ENCODE data around the gene FAM234A.
A peak's percentile ranks its signal among the peaks of the same experiment; 100 is the strongest.

The FAM234A gene

DNA sequence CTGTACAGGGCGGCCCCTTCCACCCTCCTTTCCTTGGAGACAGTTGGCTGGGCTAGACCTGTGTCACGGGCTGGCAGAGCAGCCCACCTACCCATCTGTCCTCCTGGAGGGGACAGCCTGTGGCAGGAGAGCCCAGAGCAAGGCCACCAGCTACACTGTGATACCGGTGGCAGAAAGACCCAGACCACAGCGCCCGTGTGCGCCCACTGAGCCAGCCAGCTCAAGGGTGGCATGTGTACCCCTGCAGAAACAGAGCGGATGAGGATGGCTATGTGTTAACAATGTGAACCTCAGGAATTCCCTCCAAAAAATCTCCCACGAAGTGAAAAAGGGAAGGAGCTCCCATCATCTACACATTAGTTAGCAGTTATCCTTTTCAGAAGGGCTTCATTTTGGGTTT lies 47.3 kb upstream of the FAM234A start:
- Histone ChIP-seq H3K36me3 (ENCODE audit: insufficient read depth, low read length) (peaks cover 59% of the 10 kb centered on the region), H3K4me1 (ENCODE audit: insufficient read depth, low read length, severe bottlenecking) (no peaks in the 10 kb centered on the region), H3K27me3 (ENCODE audit: insufficient read depth, low read length) (no peaks in the 10 kb centered on the region), H3K79me2 (ENCODE audit: insufficient read depth, low read length) (no peaks in the 10 kb centered on the region), H4K20me1 (ENCODE audit: insufficient read depth, low read length) (no peaks in the 10 kb centered on the region), H3K9me3 (ENCODE audit: low read length) (no peaks in the 10 kb centered on the region), H3F3A (ENCODE audit: insufficient read depth, low read length) (no peaks in the 10 kb centered on the region), H3K4me3 (ENCODE audit: low read depth, low read length, poor library complexity, severe bottlenecking) (no peak overlapping the region), H3K4me2 (ENCODE audit: low read length) (no peak overlapping the region), H3K27ac (ENCODE audit: low read depth, low read length, poor library complexity, severe bottlenecking) (no peak overlapping the region), H2AFZ (ENCODE audit: low read length) (no peak overlapping the region), H3K9ac (ENCODE audit: low read length) (no peak overlapping the region), H3K9me2 (ENCODE audit: low read depth, low read length) (no peaks in the 10 kb centered on the region)
- TF ChIP-seq EZH2 (IDR thresholded peaks at IDR 0.05; ENCODE audit: borderline replicate concordance, low read length) = no peak
- TF ChIP-seq, protein P1, sequence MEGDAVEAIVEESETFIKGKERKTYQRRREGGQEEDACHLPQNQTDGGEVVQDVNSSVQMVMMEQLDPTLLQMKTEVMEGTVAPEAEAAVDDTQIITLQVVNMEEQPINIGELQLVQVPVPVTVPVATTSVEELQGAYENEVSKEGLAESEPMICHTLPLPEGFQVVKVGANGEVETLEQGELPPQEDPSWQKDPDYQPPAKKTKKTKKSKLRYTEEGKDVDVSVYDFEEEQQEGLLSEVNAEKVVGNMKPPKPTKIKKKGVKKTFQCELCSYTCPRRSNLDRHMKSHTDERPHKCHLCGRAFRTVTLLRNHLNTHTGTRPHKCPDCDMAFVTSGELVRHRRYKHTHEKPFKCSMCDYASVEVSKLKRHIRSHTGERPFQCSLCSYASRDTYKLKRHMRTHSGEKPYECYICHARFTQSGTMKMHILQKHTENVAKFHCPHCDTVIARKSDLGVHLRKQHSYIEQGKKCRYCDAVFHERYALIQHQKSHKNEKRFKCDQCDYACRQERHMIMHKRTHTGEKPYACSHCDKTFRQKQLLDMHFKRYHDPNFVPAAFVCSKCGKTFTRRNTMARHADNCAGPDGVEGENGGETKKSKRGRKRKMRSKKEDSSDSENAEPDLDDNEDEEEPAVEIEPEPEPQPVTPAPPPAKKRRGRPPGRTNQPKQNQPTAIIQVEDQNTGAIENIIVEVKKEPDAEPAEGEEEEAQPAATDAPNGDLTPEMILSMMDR (IDR thresholded peaks at IDR 0.05; ENCODE audit: low read length) = no peak

DNA sequence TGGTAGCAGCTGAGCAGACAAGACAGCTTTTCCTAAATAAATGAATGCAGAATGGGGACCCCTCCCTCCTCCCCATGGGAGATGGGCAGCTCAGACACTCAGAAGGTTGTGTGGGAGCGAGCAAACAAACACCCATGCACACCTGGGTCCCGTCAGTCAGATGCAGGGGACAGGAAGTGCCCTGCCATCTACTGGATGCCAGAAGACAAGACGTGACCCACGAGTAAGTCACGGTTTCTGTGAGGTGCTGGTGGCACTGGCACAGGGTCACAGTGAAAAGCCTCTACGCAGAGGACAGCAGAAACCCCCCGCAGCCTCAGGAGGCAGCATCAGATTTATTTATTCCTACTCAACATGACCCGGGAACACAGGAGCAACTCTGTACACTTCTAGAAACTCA lies 45.9 kb upstream of the FAM234A start:
- Histone ChIP-seq H3K27me3 (ENCODE audit: insufficient read depth, low read length) (no peaks in the 10 kb centered on the region), H3K4me2 (ENCODE audit: low read length) (no peak overlapping the region), H3K79me2 (ENCODE audit: insufficient read depth, low read length) (no peaks in the 10 kb centered on the region), H3K27ac (ENCODE audit: low read depth, low read length, poor library complexity, severe bottlenecking) (no peak overlapping the region), H3K36me3 (ENCODE audit: insufficient read depth, low read length) (peaks cover 73% of the 10 kb centered on the region), H3K4me3 (ENCODE audit: low read depth, low read length, poor library complexity, severe bottlenecking) (no peak overlapping the region), H2AFZ (ENCODE audit: low read length) (no peak overlapping the region), H4K20me1 (ENCODE audit: insufficient read depth, low read length) (no peaks in the 10 kb centered on the region), H3K9ac (ENCODE audit: low read length) (no peak overlapping the region), H3F3A (ENCODE audit: insufficient read depth, low read length) (no peaks in the 10 kb centered on the region), H3K9me3 (ENCODE audit: low read length) (no peaks in the 10 kb centered on the region), H3K9me2 (ENCODE audit: low read depth, low read length) (no peaks in the 10 kb centered on the region), H3K4me1 (ENCODE audit: insufficient read depth, low read length, severe bottlenecking) (no peaks in the 10 kb centered on the region)
- TF ChIP-seq, protein P1 (IDR thresholded peaks at IDR 0.05; ENCODE audit: low read length) = peak; percentile 57; the same call in 1 of the 2 replicates
- TF ChIP-seq EZH2 (IDR thresholded peaks at IDR 0.05; ENCODE audit: borderline replicate concordance, low read length) = no peak

DNA sequence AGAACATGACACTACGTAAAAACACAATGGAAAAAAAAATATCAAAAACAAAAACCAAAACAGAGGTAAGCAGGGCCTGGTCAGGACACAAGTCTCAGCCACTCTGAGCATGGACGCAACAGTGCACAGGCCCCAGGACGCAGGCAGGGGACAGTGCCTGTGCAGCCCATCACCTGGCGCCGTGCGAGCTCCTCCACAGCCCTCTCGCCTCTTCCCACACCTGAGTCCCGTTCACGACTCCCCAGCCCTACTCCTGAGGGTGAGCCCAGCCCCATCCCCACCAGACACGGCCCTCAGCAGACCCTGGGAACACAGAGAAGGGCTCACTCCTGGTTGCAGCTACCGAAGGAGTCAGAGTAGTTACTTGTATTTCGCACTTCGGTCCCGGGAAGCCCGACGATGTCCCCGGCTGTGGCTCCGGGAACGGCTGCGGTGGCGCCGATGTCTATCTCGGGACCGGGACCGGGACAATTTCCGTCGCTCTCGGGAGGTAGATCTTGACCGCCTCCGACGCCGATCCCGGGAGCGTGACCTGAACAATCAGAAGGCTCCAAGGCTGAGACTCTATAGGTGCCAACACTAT lies 44.9 kb upstream of the FAM234A start:
- Histone ChIP-seq H3F3A (ENCODE audit: insufficient read depth, low read length) (no peaks in the 10 kb centered on the region), H3K4me3 (ENCODE audit: low read depth, low read length, poor library complexity, severe bottlenecking) (no peak overlapping the region), H3K4me1 (ENCODE audit: insufficient read depth, low read length, severe bottlenecking) (no peaks in the 10 kb centered on the region), H3K79me2 (ENCODE audit: insufficient read depth, low read length) (no peaks in the 10 kb centered on the region), H3K27ac (ENCODE audit: low read depth, low read length, poor library complexity, severe bottlenecking) (no peak overlapping the region), H2AFZ (ENCODE audit: low read length) (no peak overlapping the region), H3K27me3 (ENCODE audit: insufficient read depth, low read length) (no peaks in the 10 kb centered on the region), H3K4me2 (ENCODE audit: low read length) (no peak overlapping the region), H3K9me2 (ENCODE audit: low read depth, low read length) (no peaks in the 10 kb centered on the region), H3K36me3 (ENCODE audit: insufficient read depth, low read length) (peaks cover 78% of the 10 kb centered on the region), H3K9ac (ENCODE audit: low read length) (no peak overlapping the region), H3K9me3 (ENCODE audit: low read length) (no peaks in the 10 kb centered on the region), H4K20me1 (ENCODE audit: insufficient read depth, low read length) (no peaks in the 10 kb centered on the region)
- TF ChIP-seq, protein P1 (IDR thresholded peaks at IDR 0.05; ENCODE audit: low read length) = no peak
- TF ChIP-seq EZH2 (IDR thresholded peaks at IDR 0.05; ENCODE audit: borderline replicate concordance, low read length) = no peak

Measured in OCI-LY1 (cell line).